IPS DF 19.7 (cell line): Measurements from ENCODE around the gene DNAH7.

Experiments
- DNase-seq: peaks from one replicate; pipeline ENCODE4 v3.0.0-alpha.2; 2013; ENCODE audit warnings: low read depth, low spot score

DNAH7 gene

GRCh38 chr2:195864316-195864715 lies 204.3 kb downstream of the DNAH7 start:
- no peak for DNase-seq

GRCh38 chr2:195863564-195863963 lies 205.1 kb downstream of the DNAH7 start:
- DNase-seq: no peak

DNA sequence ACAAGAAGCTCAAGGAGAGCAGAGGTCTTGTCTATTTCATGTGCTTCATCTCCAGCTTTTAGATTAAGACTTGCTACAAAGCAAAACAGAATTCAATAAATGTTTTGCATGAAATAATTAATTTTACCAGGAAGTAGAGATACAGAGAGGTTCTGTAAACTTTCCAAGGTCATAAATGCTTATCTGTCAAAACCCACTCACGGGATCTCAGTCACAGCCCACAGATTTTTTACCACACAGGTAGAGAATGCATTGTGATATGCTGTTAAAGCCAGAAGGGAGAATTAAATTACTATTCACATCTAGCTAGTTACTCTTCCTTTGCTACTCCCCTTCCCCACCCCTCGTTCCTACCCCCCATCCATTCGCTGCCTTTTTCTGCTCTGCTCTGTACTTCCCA lies 205.5 kb downstream of the DNAH7 start:
- no peak for DNase-seq

GRCh38 chr2:195861821-195862220 lies 206.8 kb downstream of the DNAH7 start:
- no peak for DNase-seq

GRCh38 chr2:195859513-195859912 lies 209.1 kb downstream of the DNAH7 start:
- DNase-seq: no peak

- DNase-seq: no peak
These were observed 211.5 kb downstream of the DNAH7 start for GRCh38 chr2:195857132-195857531.

GRCh38 chr2:195850764-195851163 lies 217.9 kb downstream of the DNAH7 start:
- DNase-seq: no peak

GRCh38 chr2:195848119-195848899 lies 220.3 kb downstream of the DNAH7 start:
- no peak for DNase-seq

- DNase-seq: no peak
These were observed 225.7 kb downstream of the DNAH7 start for GRCh38 chr2:195842932-195843331.

GRCh38 chr2:195838002-195838401 lies 230.6 kb downstream of the DNAH7 start:
- DNase-seq: no peak

DNA sequence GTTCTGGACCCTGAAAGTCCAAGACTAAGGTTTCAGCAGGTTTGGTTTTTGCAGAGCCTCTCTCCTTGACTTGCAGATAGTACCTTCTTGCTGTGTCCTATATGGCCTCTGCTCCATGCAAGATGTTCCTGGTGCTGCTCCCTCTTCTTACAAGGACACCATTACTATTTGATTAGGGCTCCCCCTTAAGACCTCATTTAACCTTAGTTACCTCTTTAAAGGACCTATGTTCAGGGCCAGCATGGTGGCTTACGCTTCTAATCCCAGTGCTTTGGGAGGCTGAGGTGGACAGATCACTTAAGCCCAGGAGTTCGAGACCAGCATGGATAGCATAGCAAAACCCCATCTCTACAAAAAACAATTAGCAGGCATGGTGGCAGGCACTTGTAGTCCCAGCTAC lies 232.6 kb downstream of the DNAH7 start:
- DNase-seq: no peak

- no peak for DNase-seq
These were observed 233.8 kb downstream of the DNAH7 start for GRCh38 chr2:195834836-195835235.

- no peak for DNase-seq
These were observed 237.4 kb downstream of the DNAH7 start for GRCh38 chr2:195830968-195831950.

GRCh38 chr2:195824478-195824877 lies 244.2 kb downstream of the DNAH7 start:
- no peak for DNase-seq

DNA sequence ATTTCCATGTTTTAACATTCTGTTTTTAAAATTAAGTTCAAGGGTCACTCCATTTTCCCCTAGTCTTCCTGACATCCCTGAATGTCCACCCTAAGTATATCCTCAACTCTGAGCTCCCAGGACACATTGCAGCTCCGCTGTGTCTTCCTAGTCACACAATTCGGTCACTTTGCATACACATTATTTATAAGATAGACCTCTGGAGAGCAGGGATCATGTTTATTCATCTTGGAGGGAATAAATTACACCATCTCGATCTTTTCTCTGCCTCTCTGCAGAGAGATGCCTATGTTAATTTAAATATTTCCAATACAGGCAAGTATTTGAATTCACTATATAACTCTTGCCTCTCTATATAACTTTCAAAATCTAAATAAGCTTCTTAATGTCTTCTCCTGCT lies 245.4 kb downstream of the DNAH7 start:
- no peak for DNase-seq

DNA sequence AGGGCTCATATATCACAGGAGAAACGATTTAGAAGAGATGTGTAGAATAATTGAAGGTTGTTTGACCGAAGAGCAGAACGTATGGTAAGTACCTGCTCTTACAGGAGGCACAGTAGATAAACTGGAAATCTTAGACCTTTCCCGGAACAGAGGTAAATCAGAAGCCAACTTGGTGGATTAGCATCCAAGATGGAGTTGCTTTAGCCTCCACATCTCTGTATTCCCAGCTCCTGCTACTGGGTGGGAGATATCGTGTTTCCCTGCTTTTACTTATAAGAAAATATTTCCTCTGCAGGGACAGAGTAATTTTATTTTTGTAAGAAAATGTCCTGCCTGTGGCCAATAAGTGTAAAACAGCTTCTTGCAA lies 247.1 kb downstream of the DNAH7 start:
- no peak for DNase-seq

DNA sequence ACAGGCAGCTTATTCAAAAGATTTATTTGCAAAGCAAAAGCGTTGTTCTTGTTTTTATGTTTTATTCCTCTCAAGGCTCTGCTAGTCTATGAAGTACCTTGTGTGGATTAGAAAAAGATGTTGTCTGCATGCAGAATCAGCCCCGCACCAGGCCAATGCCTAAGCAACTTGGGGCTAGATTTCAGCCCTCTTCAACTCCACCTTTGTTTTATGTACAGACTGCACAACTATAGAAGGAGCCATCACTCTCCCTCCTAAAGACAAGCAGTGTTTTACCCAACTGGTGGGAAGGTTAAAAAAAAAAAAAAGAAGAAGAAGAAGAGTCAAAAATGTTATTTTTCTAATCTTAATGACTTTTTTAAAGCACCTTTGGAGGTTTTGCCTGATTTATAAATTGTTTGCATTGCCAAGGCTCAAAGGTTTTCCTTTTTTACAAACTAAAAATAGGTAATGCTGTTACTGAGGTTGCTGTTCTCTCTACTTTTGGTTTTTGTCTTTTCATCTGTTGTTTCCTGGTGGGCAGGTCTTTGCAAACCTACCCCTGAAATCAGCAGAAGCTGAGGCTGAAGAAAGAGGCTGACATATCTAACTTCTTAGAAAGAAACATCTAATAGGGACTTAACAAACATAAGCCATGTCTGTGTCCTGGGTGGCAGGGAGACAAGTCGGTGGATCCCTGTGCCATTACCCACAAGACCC lies 247.6 kb downstream of the DNAH7 start:
- no peak for DNase-seq

- no peak for DNase-seq
These were observed 248.3 kb downstream of the DNAH7 start for GRCh38 chr2:195820373-195820772.

- no peak for DNase-seq
These were observed 249.4 kb downstream of the DNAH7 start for GRCh38 chr2:195819276-195819675.

- DNase-seq: no peak
These were observed 250.1 kb downstream of the DNAH7 start for GRCh38 chr2:195818526-195818925.

DNA sequence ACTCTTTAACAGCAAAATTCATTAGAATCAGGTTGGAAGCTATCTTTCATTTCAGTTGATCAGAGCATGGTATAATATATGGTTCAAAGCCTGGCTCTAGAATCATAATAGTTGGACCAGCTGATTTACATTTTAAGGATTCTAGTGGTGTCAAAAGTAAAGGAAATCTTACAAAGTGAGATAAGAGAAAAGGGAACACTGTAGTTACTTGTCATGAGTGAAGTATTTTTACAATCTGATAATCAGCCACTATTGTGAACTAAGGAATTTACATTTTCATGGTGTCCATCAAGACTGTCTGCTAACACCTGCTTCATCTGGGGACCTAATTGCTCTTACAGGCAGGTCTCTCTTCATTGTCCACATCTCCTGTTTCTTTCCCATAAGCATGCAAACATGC lies 250.5 kb downstream of the DNAH7 start:
- DNase-seq: no peak

GRCh38 chr2:195815083-195815482 lies 253.6 kb downstream of the DNAH7 start:
- no peak for DNase-seq
